Neural progenitor cell (in vitro differentiated cells): ENCODE results near the gene CD160.

ENCODE experiments used
- EZH2 ChIP-seq: fragments of 200-600 bp; sonication (generic); IDR thresholded peaks from 2 replicates; pipeline ENCODE4 v1.6.1; 2017; ENCODE audit warnings: antibody characterized with exemption, mild to moderate bottlenecking, moderate library complexity
- EZH2phosphoT487 ChIP-seq: fragments of 200-600 bp; sonication (generic); IDR thresholded peaks from 2 replicates; pipeline ENCODE4 v1.6.1; 2017; ENCODE audit warnings: antibody characterized with exemption
- TF ChIP-seq, protein P1 (sequence below): fragments of 200-600 bp; sonication (generic); IDR thresholded peaks from 2 replicates; pipeline ENCODE4 v1.5.1; 2017; ENCODE audit warnings: antibody characterized with exemption, mild to moderate bottlenecking

DNA sequence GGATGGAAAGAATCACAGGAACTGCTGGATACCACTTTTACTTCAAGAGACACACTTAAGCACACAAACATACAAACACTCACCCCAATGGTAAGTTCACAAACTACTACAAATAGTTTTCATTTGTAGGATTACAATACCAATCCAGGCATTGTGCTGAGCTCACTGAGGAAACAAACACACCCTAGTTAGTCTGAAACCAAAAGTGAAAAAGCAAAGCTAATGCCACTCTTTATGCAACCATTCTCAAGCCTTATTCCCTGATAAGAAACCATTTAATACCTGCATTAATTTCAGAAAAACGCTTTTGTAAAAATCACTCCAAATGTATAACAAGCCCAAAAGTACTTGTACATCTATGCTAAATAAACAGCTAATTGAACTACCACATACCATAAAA, 66.2 kb downstream of the CD160 start:
- TF ChIP-seq, protein P1, sequence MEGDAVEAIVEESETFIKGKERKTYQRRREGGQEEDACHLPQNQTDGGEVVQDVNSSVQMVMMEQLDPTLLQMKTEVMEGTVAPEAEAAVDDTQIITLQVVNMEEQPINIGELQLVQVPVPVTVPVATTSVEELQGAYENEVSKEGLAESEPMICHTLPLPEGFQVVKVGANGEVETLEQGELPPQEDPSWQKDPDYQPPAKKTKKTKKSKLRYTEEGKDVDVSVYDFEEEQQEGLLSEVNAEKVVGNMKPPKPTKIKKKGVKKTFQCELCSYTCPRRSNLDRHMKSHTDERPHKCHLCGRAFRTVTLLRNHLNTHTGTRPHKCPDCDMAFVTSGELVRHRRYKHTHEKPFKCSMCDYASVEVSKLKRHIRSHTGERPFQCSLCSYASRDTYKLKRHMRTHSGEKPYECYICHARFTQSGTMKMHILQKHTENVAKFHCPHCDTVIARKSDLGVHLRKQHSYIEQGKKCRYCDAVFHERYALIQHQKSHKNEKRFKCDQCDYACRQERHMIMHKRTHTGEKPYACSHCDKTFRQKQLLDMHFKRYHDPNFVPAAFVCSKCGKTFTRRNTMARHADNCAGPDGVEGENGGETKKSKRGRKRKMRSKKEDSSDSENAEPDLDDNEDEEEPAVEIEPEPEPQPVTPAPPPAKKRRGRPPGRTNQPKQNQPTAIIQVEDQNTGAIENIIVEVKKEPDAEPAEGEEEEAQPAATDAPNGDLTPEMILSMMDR: no peak
- no peak for TF ChIP-seq EZH2phosphoT487
- TF ChIP-seq EZH2: no peak
